T1000 (cell line): ENCODE data around the gene AKAP13.
"Not testable (repeated sequence)": the region's sequence is repeated elsewhere in the genome, so short reads cannot be mapped to it uniquely, and the experiment has no call there.

Source experiments
- DNase-seq: peaks from one replicate; lab custom pipeline; 2025; ENCODE audit warnings: mixed read lengths; lab: John Stamatoyannopoulos, UW

AKAP13 gene

DNA sequence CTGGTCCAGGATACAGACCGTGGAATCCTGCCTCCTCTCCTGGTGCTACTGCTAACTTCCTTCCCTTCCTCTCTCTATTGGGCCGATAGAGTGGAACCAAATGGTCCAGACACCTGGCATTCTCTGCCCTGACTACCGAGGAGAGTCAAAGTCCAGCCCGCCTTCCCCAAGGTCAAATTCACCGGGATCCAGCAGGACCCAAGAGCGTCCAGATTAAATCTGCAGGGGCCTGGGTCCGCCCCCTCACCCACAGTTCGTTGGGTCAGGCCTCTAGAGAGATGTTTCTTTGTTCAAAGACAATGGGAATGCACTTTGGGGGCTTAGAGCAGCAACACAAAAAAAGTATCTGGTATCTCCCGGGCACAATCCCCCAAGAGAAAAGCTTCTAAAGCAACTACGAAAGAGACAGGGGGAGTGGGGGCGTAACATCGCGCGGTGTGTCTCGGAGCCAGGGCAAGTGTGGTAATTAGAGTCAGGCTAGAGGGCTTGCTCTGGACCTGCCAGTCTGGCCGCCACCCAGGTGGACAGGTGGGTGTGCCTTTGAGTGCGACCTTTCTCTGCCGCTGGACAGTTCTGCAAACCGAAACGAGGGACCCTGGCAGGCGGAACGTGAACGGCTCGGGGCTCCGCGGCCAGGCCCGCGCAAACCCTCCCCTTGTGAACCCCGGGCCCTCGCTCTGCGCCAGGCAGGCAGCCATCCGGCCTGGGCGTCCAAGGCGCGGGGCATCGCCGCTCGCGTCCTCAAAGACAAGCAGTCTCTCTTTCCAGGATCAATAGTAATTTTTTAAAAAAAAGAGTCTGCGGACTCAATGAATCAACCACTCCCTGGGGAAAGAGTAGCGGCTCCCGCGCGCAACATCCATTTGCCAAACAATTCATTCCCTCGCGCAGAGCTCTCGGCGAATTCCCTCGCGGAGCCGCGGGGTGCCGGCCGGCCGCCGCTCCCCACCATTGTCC, 413.5 kb downstream of the AKAP13 start:
- DNase-seq, result peak; percentile 42

- peak; percentile 87 for DNase-seq
Measured at GRCh38 chr15:85794598-85795336, 414.4 kb downstream of the AKAP13 start, which contains the start of gene KLHL25. KLHL25 (minus strand) TSS chr15:85794925; CDS start chr15:85769810, 25,115 bp downstream.

DNA sequence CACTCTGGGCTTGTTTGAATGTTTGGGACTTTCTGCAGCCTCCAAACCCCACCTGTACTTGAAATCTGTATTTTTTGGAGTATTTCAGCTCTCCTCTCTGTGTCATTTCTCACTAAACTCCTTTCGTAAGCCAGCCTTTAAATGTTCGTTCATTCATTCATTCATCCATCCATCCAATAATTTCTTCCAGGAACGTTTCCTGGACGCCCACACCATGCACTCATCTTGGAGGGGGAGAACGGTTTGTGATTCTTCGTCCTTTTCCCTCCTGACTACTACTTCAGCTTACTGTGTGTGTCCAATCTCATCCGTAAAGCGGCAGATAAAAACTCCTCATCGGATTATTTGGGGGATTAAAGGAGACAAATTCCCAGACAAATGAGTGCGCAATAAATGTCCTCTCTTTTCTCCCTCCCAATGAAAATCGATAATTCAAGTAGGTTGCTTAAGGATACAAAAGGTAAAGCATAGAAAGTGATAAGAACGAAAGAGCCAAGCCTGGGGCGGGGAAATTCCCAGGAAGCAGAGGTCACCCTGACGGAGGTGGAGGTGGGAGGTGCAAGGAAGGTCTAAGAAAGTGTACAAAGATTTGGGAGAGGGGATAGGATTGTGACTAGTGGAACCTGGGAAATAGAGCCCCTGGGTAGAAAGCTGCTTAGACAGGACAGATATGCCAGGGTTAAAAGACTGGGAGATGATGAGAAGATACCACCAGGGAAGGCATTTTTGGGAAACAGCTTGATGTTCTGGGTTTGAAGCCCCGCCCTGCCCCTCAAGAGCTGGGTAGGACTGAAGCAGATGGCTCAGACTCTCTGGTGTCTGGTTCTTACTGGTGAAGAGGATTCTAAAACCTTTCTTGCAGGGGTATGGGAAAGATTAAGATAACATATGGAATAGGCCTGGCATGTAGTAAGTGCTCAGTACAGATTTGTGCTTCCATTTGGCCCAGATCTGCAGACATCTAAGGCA, 415.2 kb downstream of the AKAP13 start:
- DNase-seq, result no peak

DNA sequence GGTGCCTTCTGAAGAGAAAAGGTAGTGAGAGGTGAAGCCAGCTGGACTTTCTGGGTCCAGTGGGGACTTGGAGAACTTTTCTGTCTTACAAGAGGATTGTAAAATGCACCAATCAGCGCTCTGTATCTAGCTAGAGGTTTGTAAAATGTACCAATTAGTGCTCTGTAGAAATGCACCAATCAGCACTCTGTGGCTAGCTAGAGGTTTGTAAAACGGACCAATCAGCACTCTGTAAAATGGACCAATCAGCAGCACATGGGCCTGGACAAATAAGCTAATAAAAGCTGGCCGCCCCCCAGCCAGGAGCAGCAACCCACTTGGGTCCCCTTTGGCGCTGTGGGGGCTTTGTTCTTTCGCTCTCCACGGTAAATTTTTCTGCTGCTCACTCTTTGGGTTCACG, 416.0 kb downstream of the AKAP13 start:
- DNase-seq, result not testable (repeated sequence)
